K562 (cell line): ENCODE results near the gene COL15A1. TPM values are rescaled to one million over a fixed set of nuclear protein-coding genes. Genes with fewer than 3 reads are reported as not detected.

Source experiments
- ARID1B ChIP-seq: fragments of 450-650 bp; IDR thresholded peaks from 2 replicates; pipeline ENCODE4 v1.6.1; 2016; ENCODE audit warnings: antibody characterized with exemption, mild to moderate bottlenecking, inconsistent platforms
- ATF3 ChIP-seq, 2 experiments: fragments of 450-650 bp in 1 of 2; sonication (generic) in 1 of 2; formaldehyde crosslinking in 1 of 2; IDR thresholded peaks in 1 of 2; conservative IDR thresholded peaks in 1 of 2; 2 replicates each; pipeline versions ENCODE4 v1.6.1 to v1.8.1; 2016 to 2023; ENCODE audit warnings: mild to moderate bottlenecking in 2 of 2, moderate library complexity in 2 of 2, inconsistent platforms in 1 of 2, missing genetic modification reagents in 1 of 2
- BCLAF1 ChIP-seq, 2 experiments: fragments of 450-650 bp in 1 of 2; IDR thresholded peaks; 2 replicates each; pipeline ENCODE4 v1.6.1; 2011 to 2017; ENCODE audit warnings: low read depth in 2 of 2, antibody characterized with exemption in 1 of 2, borderline replicate concordance in 1 of 2, low read length in 1 of 2, mild to moderate bottlenecking in 1 of 2, mixed read lengths in 1 of 2; ENCODE audit not compliant: control insufficient read depth in 1 of 2
- BHLHE40 ChIP-seq: IDR thresholded peaks from 2 replicates; pipeline ENCODE4 v1.6.1; 2011; ENCODE audit warnings: low read length, improper control_type of control experiment
- CREB3 ChIP-seq: fragments of 450-650 bp; conservative IDR thresholded peaks from 2 replicates; pipeline ENCODE4 v1.6.1; 2016; ENCODE audit warnings: missing genetic modification characterization, low read depth, mild to moderate bottlenecking, missing compliant biosample characterization, moderate library complexity
- ETV1 ChIP-seq: fragments of 450-650 bp; conservative IDR thresholded peaks from 2 replicates; pipeline ENCODE4 v1.6.1; 2016; ENCODE audit warnings: missing genetic modification characterization, control low read depth, low read depth, missing compliant biosample characterization
- FOXK1 ChIP-seq: sonication (generic); formaldehyde crosslinking; IDR thresholded peaks from 2 replicates; pipeline ENCODE4 v1.8.0; 2022; ENCODE audit warnings: missing genetic modification reagents, mild to moderate bottlenecking, borderline replicate concordance
- IRF1 ChIP-seq: sonication (generic); formaldehyde crosslinking; IDR thresholded peaks from 2 replicates; pipeline ENCODE4 v1.8.0; 2022; ENCODE audit warnings: missing genetic modification reagents, mild to moderate bottlenecking, borderline replicate concordance
- IRF2 ChIP-seq: sonication (generic); formaldehyde crosslinking; IDR thresholded peaks from 2 replicates; pipeline ENCODE4 v1.8.1; 2022; ENCODE audit warnings: mild to moderate bottlenecking, missing genetic modification reagents
- MCM5 ChIP-seq: fragments of 450-650 bp; IDR thresholded peaks from 2 replicates; pipeline ENCODE4 v1.6.1; 2016; ENCODE audit warnings: low read depth
- SMAD2 ChIP-seq: fragments of 150-350 bp; IDR thresholded peaks from 2 replicates; pipeline ENCODE4 v1.6.1; 2014; ENCODE audit warnings: low read depth, mild to moderate bottlenecking, low read length
- SREBF1 ChIP-seq: fragments of 150-350 bp; IDR thresholded peaks from 2 replicates; pipeline ENCODE4 v1.6.1; 2014; ENCODE audit warnings: antibody characterized with exemption, low read depth, low read length, borderline replicate concordance
- TCF3 ChIP-seq: sonication (generic); formaldehyde crosslinking; IDR thresholded peaks from 2 replicates; pipeline ENCODE4 v1.4.0; 2020; ENCODE audit warnings: mild to moderate bottlenecking, missing genetic modification reagents
- TOE1 ChIP-seq, 2 experiments: fragments of 450-650 bp in 1 of 2; sonication (generic) in 1 of 2; formaldehyde crosslinking in 1 of 2; IDR thresholded peaks; 2 replicates each; pipeline versions ENCODE4 v1.7.1 to v1.8.0; 2016 to 2022; ENCODE audit warnings: borderline replicate concordance in 2 of 2, mild to moderate bottlenecking in 2 of 2, antibody characterized with exemption in 1 of 2, inconsistent platforms in 1 of 2, low read depth in 1 of 2, missing genetic modification reagents in 1 of 2, moderate library complexity in 1 of 2
- TRIM25 ChIP-seq: fragments of 450-650 bp; IDR thresholded peaks from 2 replicates; pipeline ENCODE4 v1.7.0; 2016; ENCODE audit warnings: borderline replicate concordance
- U2AF2 ChIP-seq: fragments of 200-400 bp; formaldehyde crosslinking; optimal IDR thresholded peaks from 2 replicates; pipeline ENCODE3; 2017; ENCODE audit warnings: low read depth, mild to moderate bottlenecking, low read length
- ZNF140 ChIP-seq: fragments of 250-450 bp; sonication (Bioruptor Pico); IDR thresholded peaks from 2 replicates; pipeline ENCODE4 v1.8.0; 2021; ENCODE audit warnings: moderate library complexity, mild to moderate bottlenecking, inconsistent platforms
- ZNF282 ChIP-seq: sonication (generic); formaldehyde crosslinking; IDR thresholded peaks from 2 replicates; pipeline ENCODE4 v1.8.1; 2023; ENCODE audit warnings: missing genetic modification reagents
- polyA plus RNA-seq, 8 experiments: library from polyadenylated mRNA; depleted of rRNA in 4 of 8; stranded (reverse) in 5 of 8; unstranded in 3 of 8; fragments of >200 nt; fragmentation: Nextera tagmentation in 2 of 8; fragmentation: Illumina TruSeq in 1 of 8; extraction: Ambion mirVana in 2 of 8; extraction: Trizol in 1 of 8; gene quantifications; 2 replicates each; pipeline versions ENCODE4 v1.2.1 to v1.2.3, GENCODE V29; 2011 to 2014; ENCODE audit warnings: inconsistent platforms in 1 of 8, missing spikeins in 1 of 8
- total RNA-seq, 7 experiments: library from RNA; depleted of rRNA in 6 of 7; stranded (reverse); fragments of >200 nt in 6 of 7; fragmentation: Illumina TruSeq in 2 of 7; extraction: Trizol in 2 of 7; gene quantifications; 2 replicates each; pipeline versions ENCODE4 v1.2.1 to v1.2.3, GENCODE V29; 2011 to 2021; ENCODE audit warnings: low replicate concordance in 1 of 7

COL15A1 gene
- total and polyA plus RNA-seq, 9 of the 15 experiments (the other 6 are each of a cell fraction or from before 2014, with no cell fraction given): 0.46 to 5.1 (median 2.6) TPM

GRCh38 chr9:98935071-98935505 is 8.6 kb upstream of the COL15A1 start (continued):
- TF ChIP-seq ZNF140 (no peak), TRIM25 (no peak), ETV1 (no peak), ARID1B (peak; percentile 91), TOE1 (IDR thresholded peaks at IDR 0.05; ENCODE audit: borderline replicate concordance) (no peak), TOE1 (CRISPR knock-in tag; IDR thresholded peaks at IDR 0.05; ENCODE audit: borderline replicate concordance, low read depth) (no peak), CREB3 (tag) (no peak), BCLAF1 (IDR thresholded peaks at IDR 0.05; ENCODE audit: borderline replicate concordance in 1 of 2, control insufficient read depth in 1 of 2, low read depth in 2 of 2, low read length in 1 of 2) (no peak), MCM5 (no peak), U2AF2 (no peak), IRF2 (no peak), SREBF1 (no peak), IRF1 (CRISPR knock-in tag) (no peak), SMAD2 (no peak), FOXK1 (CRISPR knock-in tag) (no peak), BHLHE40 (no peak), ZNF282 (no peak), TCF3 (CRISPR knock-in tag) (peak; percentile 70), ATF3 (IDR thresholded peaks at IDR 0.05) (no peak), ATF3 (CRISPR knock-in tag; conservative IDR thresholded peaks at IDR 0.05) (no peak)
